Measurements from ENCODE around the gene EXOSC2. TPM values are rescaled to one million over a fixed set of nuclear protein-coding genes. Genes with fewer than 3 reads are reported as not detected.

The EXOSC2 gene
- total and polyA plus RNA-seq, 8 donors = 6.4 to 36.9 (median 14.3) TPM

GRCh38 chr9:130745210-130745800 is 51.7 kb downstream of the EXOSC2 start:
- DNase-seq = no peak
- intact Hi-C loops (cut with DNase I; ENCODE audit: low total_unique reads) = no loop called here
- WGBS, 5 donors = 87 to 93% (median 91%) methylated on average over 5 of the region's 5 CpGs
- no peak overlapping the region for H3K27ac ChIP-seq
- peaks cover 0 to 12% (median 4%) of the 10 kb centered on the region in 4 donors for H3K4me1 ChIP-seq
- H3K4me3 ChIP-seq = no peak overlapping the region
- H3K27me3 ChIP-seq = no peaks in the 10 kb centered on the region
- TF ChIP-seq CTCF (IDR thresholded peaks at IDR 0.05) = no peak
- no peak for TF ChIP-seq POLR2A (IDR thresholded peaks at IDR 0.05)
- TF ChIP-seq POLR2AphosphoS5 (IDR thresholded peaks at IDR 0.05) = no peak
- no peak for TF ChIP-seq EP300 (IDR thresholded peaks at IDR 0.05)
- H3K9me3 ChIP-seq = no peaks in the 10 kb centered on the region
- no peaks in the 10 kb centered on the region for H3K36me3 ChIP-seq

- 71 to 81% (median 77%) methylated on average over 5 of the region's 5 CpGs for WGBS, 5 donors
- intact Hi-C loops (cut with DNase I; ENCODE audit: low total_unique reads) = no loop called here
These were observed 52.2 kb downstream of the EXOSC2 start for GRCh38 chr9:130745829-130746228.

GRCh38 chr9:130746434-130747212 is 53.0 kb downstream of the EXOSC2 start:
- Histone ChIP-seq H3K9me3 (no peaks in the 10 kb centered on the region), H3K4me1 (peaks cover 0 to 6% (median 2%) of the 10 kb centered on the region in 4 donors), H3K27me3 (no peaks in the 10 kb centered on the region), H3K27ac (no peak overlapping the region), H3K4me3 (no peak overlapping the region), H3K36me3 (no peaks in the 10 kb centered on the region)
- no peak for TF ChIP-seq POLR2AphosphoS5 (IDR thresholded peaks at IDR 0.05)
- no peak for TF ChIP-seq CTCF (IDR thresholded peaks at IDR 0.05)
- no peak for TF ChIP-seq EP300 (IDR thresholded peaks at IDR 0.05)
- TF ChIP-seq POLR2A (IDR thresholded peaks at IDR 0.05) = no peak
- 89 to 98% (median 94%) methylated on average over 3 of the region's 3 CpGs for WGBS, 5 donors
- no peak for DNase-seq
- intact Hi-C loops (cut with DNase I; ENCODE audit: low total_unique reads) = no loop called here

More at GRCh38 chr9:130745829-130746228, 52.2 kb downstream of the EXOSC2 start:
- no peak for DNase-seq
- TF ChIP-seq POLR2AphosphoS5 (IDR thresholded peaks at IDR 0.05) (no peak), EP300 (IDR thresholded peaks at IDR 0.05) (no peak), CTCF (IDR thresholded peaks at IDR 0.05) (no peak), POLR2A (IDR thresholded peaks at IDR 0.05) (no peak)
- Histone ChIP-seq H3K27ac (no peak overlapping the region), H3K27me3 (no peaks in the 10 kb centered on the region), H3K9me3 (no peaks in the 10 kb centered on the region), H3K4me1 (peaks cover 0 to 12% (median 3%) of the 10 kb centered on the region in 4 donors), H3K36me3 (no peaks in the 10 kb centered on the region), H3K4me3 (no peak overlapping the region)

GRCh38 chr9:130751631-130752355 is 58.2 kb downstream of the EXOSC2 start:
- whole genome bisulfite sequencing, 5 donors = 91 to 97% (median 93%) methylated on average over 7 of the region's 7 CpGs
- no peaks in the 10 kb centered on the region for H3K36me3 ChIP-seq
- no peaks in the 10 kb centered on the region for H3K27me3 ChIP-seq
- peaks cover 0 to 19% (median 12%) of the 10 kb centered on the region in 4 donors for H3K4me1 ChIP-seq
- TF ChIP-seq POLR2AphosphoS5 (IDR thresholded peaks at IDR 0.05) (no peak), CTCF (IDR thresholded peaks at IDR 0.05) (no peak)
- no peak overlapping the region for H3K27ac ChIP-seq
- H3K9me3 ChIP-seq = no peaks in the 10 kb centered on the region
- no peak for DNase-seq
- intact Hi-C loops (cut with DNase I; ENCODE audit: low total_unique reads) = no loop called here
- H3K4me3 ChIP-seq = no peak overlapping the region
